ENCODE data around the gene KLHL18.
"Not testable (repeated sequence)": the region's sequence is repeated elsewhere in the genome, so short reads cannot be mapped to it uniquely, and the experiment has no call there.

Gene KLHL18

GRCh38 chr3:47313341-47314055, 30.8 kb downstream of the KLHL18 start:
- H3K9me3 Mint-ChIP-seq = no peaks in the 10 kb centered on the region
- DNase-seq = no peak
- no peaks in the 10 kb centered on the region for H3K27me3 Mint-ChIP-seq
- H3K4me3 Mint-ChIP-seq = no peak overlapping the region
- no peak for ATAC-seq (replicated peaks)
- H3K4me1 Mint-ChIP-seq = peaks cover 9 to 30% of the 10 kb centered on the region in 2 donors
- H3K27ac Mint-ChIP-seq = no peak overlapping the region
- H3K36me3 Mint-ChIP-seq = peaks cover 9 to 31% of the 10 kb centered on the region in 2 donors

- H3K9me3 Mint-ChIP-seq = no peaks in the 10 kb centered on the region
- ATAC-seq (replicated peaks) = no peak
- no peak overlapping the region for H3K4me3 Mint-ChIP-seq
- peaks cover 9 to 30% of the 10 kb centered on the region in 2 donors for H3K4me1 Mint-ChIP-seq
- H3K27me3 Mint-ChIP-seq = no peaks in the 10 kb centered on the region
- H3K36me3 Mint-ChIP-seq = peaks cover 11 to 27% of the 10 kb centered on the region in 2 donors
- DNase-seq = no peak
- no peak overlapping the region for H3K27ac Mint-ChIP-seq
Observed at GRCh38 chr3:47314056-47314764, 31.5 kb downstream of the KLHL18 start.

- Mint-ChIP-seq H3K4me1 (peaks cover 8 to 28% of the 10 kb centered on the region in 2 donors), H3K9me3 (no peaks in the 10 kb centered on the region), H3K36me3 (peaks cover 9 to 25% of the 10 kb centered on the region in 2 donors), H3K4me3 (no peak overlapping the region), H3K27ac (no peak overlapping the region), H3K27me3 (no peaks in the 10 kb centered on the region)
- DNase-seq (no peak), ATAC-seq (replicated peaks) (no peak)
Observed at GRCh38 chr3:47315069-47315647, 32.4 kb downstream of the KLHL18 start.

DNA sequence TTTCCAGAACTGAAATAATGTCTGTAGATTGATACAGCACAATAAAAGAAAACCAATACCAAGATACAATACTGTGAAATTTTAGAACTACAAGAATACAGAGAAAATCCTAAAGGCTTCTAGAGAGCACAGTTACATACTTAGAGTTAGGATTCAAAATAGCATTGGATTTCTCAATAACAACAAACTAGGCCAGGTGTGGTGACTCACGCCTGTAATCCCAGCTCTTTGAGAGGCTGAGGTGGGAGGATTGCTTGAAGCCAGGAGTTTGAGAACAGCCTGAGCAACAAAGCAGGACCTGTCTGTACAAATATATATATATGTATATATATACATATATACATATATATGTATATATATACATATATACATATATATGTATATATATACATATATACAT, 33.4 kb downstream of the KLHL18 start:
- not testable (repeated sequence) for H3K27ac Mint-ChIP-seq; ATAC-seq (replicated peaks)
- H3K36me3 Mint-ChIP-seq = peaks cover 4 to 23% of the 10 kb centered on the region in 2 donors

GRCh38 chr3:47318916-47319315, 36.2 kb downstream of the KLHL18 start:
- no peaks in the 10 kb centered on the region for H3K27me3 Mint-ChIP-seq
- H3K36me3 Mint-ChIP-seq = peaks cover 18 to 44% of the 10 kb centered on the region in 2 donors
- DNase-seq (no peak), ATAC-seq (replicated peaks) (no peak)
- H3K4me1 Mint-ChIP-seq = peaks cover 8 to 16% of the 10 kb centered on the region in 2 donors
- H3K4me3 Mint-ChIP-seq = no peak overlapping the region
- H3K27ac Mint-ChIP-seq = no peak overlapping the region
- no peaks in the 10 kb centered on the region for H3K9me3 Mint-ChIP-seq

More for the DNA sequence above, 33.4 kb downstream of the KLHL18 start:
- H3K4me1 Mint-ChIP-seq = peaks cover 7 to 21% of the 10 kb centered on the region in 2 donors
- not testable (repeated sequence) for H3K27me3 Mint-ChIP-seq, H3K4me3 Mint-ChIP-seq, H3K9me3 Mint-ChIP-seq, DNase-seq

DNA sequence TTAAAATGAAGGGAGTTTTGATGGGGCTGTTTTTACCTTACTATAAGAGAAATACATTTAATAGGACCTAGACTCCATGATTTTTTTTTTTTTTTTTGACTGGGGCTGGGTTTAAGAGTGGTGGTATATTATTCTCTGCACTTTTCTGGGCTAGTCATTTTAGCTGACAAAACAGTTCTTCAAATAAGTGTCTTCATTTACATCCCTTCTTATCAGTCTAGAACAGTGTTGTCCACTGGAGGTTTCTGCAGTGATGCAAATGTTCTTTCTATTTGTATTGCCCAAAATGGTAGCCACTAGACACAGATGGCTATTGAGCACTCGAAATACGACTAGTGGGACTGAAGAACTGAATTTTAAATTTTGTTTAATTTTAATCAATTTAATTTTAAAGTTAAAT, 37.2 kb downstream of the KLHL18 start:
- Mint-ChIP-seq H3K9me3 (no peaks in the 10 kb centered on the region), H3K36me3 (peaks cover 20 to 41% of the 10 kb centered on the region in 2 donors), H3K27ac (no peak overlapping the region)

DNA sequence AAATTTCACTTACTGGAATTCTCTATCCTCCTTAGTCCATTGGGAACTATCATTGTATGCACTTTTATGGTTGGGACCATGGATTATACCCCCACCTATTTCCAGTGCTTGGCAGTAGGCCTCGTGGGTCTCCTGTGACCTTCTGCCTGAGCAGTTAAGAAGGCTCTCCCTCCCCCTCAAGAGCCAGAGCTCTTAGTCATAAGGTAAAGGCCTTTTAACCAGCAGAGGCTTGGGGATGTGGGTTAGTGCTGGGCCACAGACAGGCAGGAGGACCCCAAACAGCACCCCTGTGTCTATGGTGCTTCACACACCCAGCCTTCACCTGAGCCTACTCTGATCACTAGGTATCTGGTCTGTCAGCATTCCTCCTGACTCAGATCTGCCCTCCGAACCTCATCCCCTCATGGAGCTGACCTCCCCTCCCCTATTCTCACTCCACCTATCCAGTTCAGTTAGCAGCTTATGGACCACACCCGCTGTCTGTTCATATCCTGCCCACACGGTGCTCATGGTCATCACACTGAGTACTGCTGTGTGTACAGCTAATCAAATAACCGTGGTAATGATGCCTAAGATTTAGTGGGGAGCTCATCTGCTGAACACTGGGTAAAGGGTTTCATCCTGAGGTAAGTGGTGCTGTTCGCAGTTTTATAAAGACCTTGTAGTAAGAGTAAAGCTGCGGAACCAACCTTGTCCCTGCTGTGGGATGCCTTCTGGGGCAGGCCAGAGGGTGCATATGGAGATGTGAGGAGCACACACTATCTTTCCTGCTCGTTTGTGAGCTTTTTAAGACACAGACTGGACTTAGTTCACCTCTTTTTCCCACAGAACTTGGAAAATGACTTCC, 40.9 kb downstream of the KLHL18 start:
- Mint-ChIP-seq H3K27me3 (no peaks in the 10 kb centered on the region), H3K36me3 (peaks cover 31 to 49% of the 10 kb centered on the region in 2 donors), H3K9me3 (no peaks in the 10 kb centered on the region), H3K4me1 (peaks cover 0 to 5% of the 10 kb centered on the region in 2 donors), H3K4me3 (no peak overlapping the region), H3K27ac (peak overlapping the region; percentile 3)
- peak; percentile 50 to 52 for ATAC-seq (replicated peaks)
- no peak for DNase-seq

More for the DNA sequence above, 37.2 kb downstream of the KLHL18 start:
- peaks cover 6 to 8% of the 10 kb centered on the region in 2 donors for H3K4me1 Mint-ChIP-seq
- ATAC-seq (replicated peaks) (no peak), DNase-seq (no peak)
- H3K27me3 Mint-ChIP-seq = no peaks in the 10 kb centered on the region
- H3K4me3 Mint-ChIP-seq = no peak overlapping the region

DNA sequence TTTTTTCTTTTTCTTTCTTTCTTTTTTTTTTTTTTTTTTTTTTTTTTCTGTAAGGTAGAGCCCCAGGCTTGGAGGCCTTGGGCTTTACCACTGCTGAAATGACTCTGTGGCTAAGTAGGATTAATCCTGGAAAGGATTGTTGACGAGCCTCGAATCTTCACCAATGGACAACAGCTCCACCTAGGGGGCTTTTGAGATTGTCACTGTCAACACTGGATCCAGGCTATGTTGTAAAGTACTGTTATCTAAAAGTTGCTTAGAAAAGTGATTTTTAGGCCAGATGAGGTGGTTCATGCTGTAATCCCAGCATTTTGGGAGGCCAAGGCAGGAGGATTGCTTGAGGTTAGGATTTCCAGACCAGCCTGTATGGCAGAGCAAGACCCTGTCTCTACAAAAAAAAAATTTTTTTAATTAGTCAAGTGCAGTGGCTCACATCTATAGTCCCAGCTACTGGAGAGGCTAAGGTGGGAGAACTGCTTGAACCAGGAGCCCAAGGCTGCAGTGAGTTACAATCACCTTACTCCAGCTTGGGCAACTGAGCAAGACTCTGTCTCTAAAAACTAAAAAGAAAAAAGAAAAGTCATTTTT, 41.6 kb downstream of the KLHL18 start:
- H3K36me3 Mint-ChIP-seq = peaks cover 34 to 54% of the 10 kb centered on the region in 2 donors

GRCh38 chr3:47333907-47334306, 51.2 kb downstream of the KLHL18 start:
- DNase-seq (no peak), ATAC-seq (replicated peaks) (no peak)
- H3K9me3 Mint-ChIP-seq = no peaks in the 10 kb centered on the region
- H3K27ac Mint-ChIP-seq = no peak overlapping the region
- H3K27me3 Mint-ChIP-seq = no peaks in the 10 kb centered on the region
- no peak overlapping the region for H3K4me3 Mint-ChIP-seq
- H3K4me1 Mint-ChIP-seq = peaks cover 5 to 7% of the 10 kb centered on the region in 2 donors
- peaks cover 59 to 79% of the 10 kb centered on the region in 2 donors for H3K36me3 Mint-ChIP-seq

More for the DNA sequence above, 41.6 kb downstream of the KLHL18 start:
- ATAC-seq (replicated peaks) (peak; percentile 76 to 79), DNase-seq (peak; percentile 14)
- Mint-ChIP-seq H3K4me3 (no peak overlapping the region), H3K27me3 (no peaks in the 10 kb centered on the region), H3K27ac (no peak overlapping the region), H3K9me3 (no peaks in the 10 kb centered on the region), H3K4me1 (peaks cover 0 to 5% of the 10 kb centered on the region in 2 donors)

GRCh38 chr3:47337656-47338055, 54.9 kb downstream of the KLHL18 start:
- H3K27me3 Mint-ChIP-seq = no peaks in the 10 kb centered on the region
- no peaks in the 10 kb centered on the region for H3K9me3 Mint-ChIP-seq
- ATAC-seq (replicated peaks) = no peak
- peaks cover 2 to 7% of the 10 kb centered on the region in 2 donors for H3K4me1 Mint-ChIP-seq
- H3K36me3 Mint-ChIP-seq = peaks cover 65 to 83% of the 10 kb centered on the region in 2 donors
- H3K4me3 Mint-ChIP-seq = no peak overlapping the region
- no peak overlapping the region for H3K27ac Mint-ChIP-seq
- no peak for DNase-seq

GRCh38 chr3:47339951-47340350, 57.2 kb downstream of the KLHL18 start:
- no peak for DNase-seq
- no peaks in the 10 kb centered on the region for H3K27me3 Mint-ChIP-seq
- peaks cover 1 to 3% of the 10 kb centered on the region in 2 donors for H3K4me1 Mint-ChIP-seq
- ATAC-seq (replicated peaks) = no peak
- peaks cover 61 to 83% of the 10 kb centered on the region in 2 donors for H3K36me3 Mint-ChIP-seq
- no peak overlapping the region for H3K4me3 Mint-ChIP-seq
- peak overlapping the region; percentile 22 for H3K27ac Mint-ChIP-seq
- no peaks in the 10 kb centered on the region for H3K9me3 Mint-ChIP-seq

GRCh38 chr3:47340866-47341265, 58.1 kb downstream of the KLHL18 start:
- H3K27me3 Mint-ChIP-seq = no peaks in the 10 kb centered on the region
- H3K36me3 Mint-ChIP-seq = peaks cover 66 to 87% of the 10 kb centered on the region in 2 donors
- DNase-seq (no peak), ATAC-seq (replicated peaks) (no peak)
- no peak overlapping the region for H3K4me3 Mint-ChIP-seq
- no peak overlapping the region for H3K27ac Mint-ChIP-seq
- no peaks in the 10 kb centered on the region for H3K9me3 Mint-ChIP-seq
- H3K4me1 Mint-ChIP-seq = peaks cover 9 to 12% of the 10 kb centered on the region in 2 donors

DNA sequence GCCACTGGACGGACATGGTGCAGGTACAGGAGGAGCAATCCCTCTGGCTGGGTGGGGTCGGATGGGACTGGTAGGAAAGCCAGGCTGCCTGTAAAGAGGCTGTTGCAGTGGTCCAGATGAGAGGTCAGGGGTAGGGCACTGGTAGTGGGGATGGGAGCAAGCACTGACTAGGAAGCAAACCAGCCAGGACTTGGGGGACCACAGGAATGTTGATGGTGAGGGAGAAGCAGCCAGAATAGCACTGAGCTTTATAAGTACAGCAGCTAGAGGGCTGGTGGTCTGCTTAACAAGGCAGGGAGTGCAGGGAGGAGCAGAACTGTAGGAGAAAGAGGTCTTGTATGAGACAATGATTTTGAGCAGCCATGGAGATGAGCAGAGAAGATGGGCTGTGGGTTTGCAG, 59.4 kb downstream of the KLHL18 start:
- DNase-seq (no peak), ATAC-seq (replicated peaks) (no peak)
- no peaks in the 10 kb centered on the region for H3K9me3 Mint-ChIP-seq
- H3K4me3 Mint-ChIP-seq = no peak overlapping the region
- H3K4me1 Mint-ChIP-seq = peaks cover 17 to 24% of the 10 kb centered on the region in 2 donors
- H3K36me3 Mint-ChIP-seq = peaks cover 59 to 81% of the 10 kb centered on the region in 2 donors
- no peaks in the 10 kb centered on the region for H3K27me3 Mint-ChIP-seq
- H3K27ac Mint-ChIP-seq = peak overlapping the region; percentile 4

Data from stimulated activated naive B cell treated with anti-CD40 and anti-IgM and Interleukin-4, amounts not matched to agents 10 μg/mL and 1 μg/mL and 100 μg/mL, for 72 hours (primary cell).